Mesenchymal stem cell (in vitro differentiated cells and primary cell): ENCODE data around the gene IGFBP6.

Experiments used
- DNase-seq: peaks from one replicate; pipeline ENCODE4 v3.0.0-alpha.2; 2013
- H2AFZ ChIP-seq: one replicate; pipeline ENCODE4 v1.6.1; 2013; ENCODE audit warnings: low read depth, mild to moderate bottlenecking, control low read depth, inconsistent platforms, low read length, moderate library complexity
- H2AK5ac ChIP-seq: 2 replicates; pipeline ENCODE4 v1.6.1; 2013; ENCODE audit warnings: low read length, moderate library complexity, mild to moderate bottlenecking, inconsistent platforms; ENCODE audit not compliant: severe bottlenecking
- H2BK120ac ChIP-seq: one replicate; pipeline ENCODE4 v1.6.1; 2013; ENCODE audit warnings: low read depth, mild to moderate bottlenecking, inconsistent platforms, low read length, moderate library complexity
- H2BK12ac ChIP-seq, 2 experiments: one replicate each; pipeline ENCODE4 v1.6.1; 2013; ENCODE audit warnings: inconsistent platforms in 2 of 2, low read length in 2 of 2, mild to moderate bottlenecking in 2 of 2, moderate library complexity in 2 of 2, control low read depth in 1 of 2
- H2BK15ac ChIP-seq: one replicate; pipeline ENCODE4 v1.6.1; 2013; ENCODE audit warnings: mild to moderate bottlenecking, low read depth, inconsistent platforms; ENCODE audit not compliant: poor library complexity, severe bottlenecking
- H2BK5ac ChIP-seq: 2 replicates; pipeline ENCODE4 v1.6.1; 2013; ENCODE audit warnings: low read depth, mild to moderate bottlenecking, low read length, control low read depth, inconsistent platforms; ENCODE audit not compliant: poor library complexity, severe bottlenecking
- H3K14ac ChIP-seq, 2 experiments: one replicate each; pipeline ENCODE4 v1.6.1; 2013; ENCODE audit warnings: inconsistent platforms in 2 of 2, low read length in 2 of 2, control low read depth in 1 of 2, mild to moderate bottlenecking in 1 of 2, moderate library complexity in 1 of 2
- H3K18ac ChIP-seq, 2 experiments: one replicate each; pipeline ENCODE4 v1.6.1; 2013; ENCODE audit warnings: inconsistent platforms in 2 of 2, low read length in 2 of 2, control low read depth in 1 of 2, low read depth in 1 of 2, mild to moderate bottlenecking in 1 of 2
- H3K23ac ChIP-seq, 2 experiments: one replicate each; pipeline ENCODE4 v1.6.1; 2013; ENCODE audit warnings: inconsistent platforms in 2 of 2, low read length in 2 of 2, mild to moderate bottlenecking in 2 of 2, moderate library complexity in 2 of 2, control low read depth in 1 of 2
- H3K27ac ChIP-seq: 2 replicates; pipeline ENCODE4 v1.5.1; 2013; ENCODE audit warnings: mild to moderate bottlenecking, moderate library complexity, low read length, control low read depth, inconsistent platforms; ENCODE audit not compliant: poor library complexity, severe bottlenecking
- H3K27me3 ChIP-seq, 2 experiments: 2 replicates each; pipeline versions ENCODE4 v1.6.1 to v1.7.0; 2013; ENCODE audit warnings: low read length in 2 of 2, mild to moderate bottlenecking in 2 of 2, moderate library complexity in 2 of 2, control low read depth in 1 of 2, inconsistent platforms in 1 of 2; ENCODE audit not compliant: control insufficient read depth in 1 of 2, insufficient read depth in 1 of 2
- H3K36me3 ChIP-seq, 2 experiments: 2 replicates each; pipeline versions ENCODE4 v1.6.1 to v1.7.0; 2013; ENCODE audit warnings: low read length in 2 of 2, control low read depth in 1 of 2, inconsistent platforms in 1 of 2, low read depth in 1 of 2, mild to moderate bottlenecking in 1 of 2; ENCODE audit not compliant: insufficient read depth in 2 of 2, control insufficient read depth in 1 of 2
- H3K4ac ChIP-seq, 2 experiments: one replicate each; pipeline ENCODE4 v1.6.1; 2013; ENCODE audit warnings: inconsistent platforms in 2 of 2, low read length in 2 of 2, mild to moderate bottlenecking in 2 of 2, moderate library complexity in 2 of 2, control low read depth in 1 of 2, low read depth in 1 of 2
- H3K4me1 ChIP-seq: 2 replicates; pipeline ENCODE4 v1.6.1; 2013; ENCODE audit warnings: low read depth, low read length, control low read depth; ENCODE audit not compliant: control insufficient read depth, insufficient read depth
- H3K4me2 ChIP-seq: 2 replicates; pipeline ENCODE4 v1.6.1; 2013; ENCODE audit warnings: low read length, mild to moderate bottlenecking, inconsistent platforms; ENCODE audit not compliant: poor library complexity, severe bottlenecking
- H3K4me3 ChIP-seq, 2 experiments: 2 replicates each; pipeline versions ENCODE4 v1.5.1 to v1.7.0; 2013; ENCODE audit warnings: low read length in 2 of 2, mild to moderate bottlenecking in 2 of 2, control low read depth in 1 of 2, low read depth in 1 of 2; ENCODE audit not compliant: insufficient read depth in 1 of 2
- H3K79me1 ChIP-seq: replicated peaks from 2 replicates; pipeline ENCODE4 v1.6.1; 2013; ENCODE audit warnings: mild to moderate bottlenecking, control low read depth, low read length, inconsistent platforms; ENCODE audit not compliant: poor library complexity, severe bottlenecking
- H3K9ac ChIP-seq: 2 replicates; pipeline ENCODE4 v1.7.0; 2013; ENCODE audit warnings: mild to moderate bottlenecking, low read length, moderate library complexity
- H3K9me3 ChIP-seq: 2 replicates; pipeline ENCODE4 v1.7.0; 2013; ENCODE audit warnings: mild to moderate bottlenecking, low read length; ENCODE audit not compliant: control insufficient read depth
- H4K8ac ChIP-seq: one replicate; pipeline ENCODE4 v1.6.1; 2013; ENCODE audit warnings: inconsistent platforms, mild to moderate bottlenecking, low read length, moderate library complexity
- H4K91ac ChIP-seq: one replicate; pipeline ENCODE4 v1.6.1; 2013; ENCODE audit warnings: mild to moderate bottlenecking, low read length, inconsistent platforms
- WGBS: methylation state at CpG from one replicate; pipeline ENCODE4 v1.1.7; 2013; ENCODE audit warnings: mixed read lengths; 5-methylcytosine and 5-hydroxymethylcytosine counted together

IGFBP6 gene

DNA sequence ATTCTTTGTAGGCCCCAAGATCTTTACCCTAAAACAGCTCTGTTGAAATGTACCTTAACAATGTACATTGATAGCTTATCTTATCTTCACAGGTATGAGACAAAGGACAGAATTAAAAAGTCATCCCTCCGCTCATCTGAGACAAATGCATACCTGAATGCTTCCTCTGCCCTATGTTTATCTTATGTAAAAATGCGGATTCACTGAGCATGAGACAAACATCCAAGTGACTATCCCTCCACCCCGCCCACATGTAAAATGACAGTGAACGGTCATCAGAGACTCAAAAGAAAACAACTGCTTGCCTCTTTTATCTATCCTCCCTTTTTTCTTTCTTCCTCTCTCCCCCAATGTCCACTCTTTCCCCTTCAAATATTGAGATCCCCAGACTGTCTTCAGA, 45.9 kb downstream of the IGFBP6 start:
- no peaks in the 10 kb centered on the region for H3K79me1 ChIP-seq
- H2BK12ac ChIP-seq, result no peak overlapping the region
- H4K91ac ChIP-seq, result no peak overlapping the region
- H2AFZ ChIP-seq, result no peak overlapping the region
- DNase-seq, result no peak
- H3K18ac ChIP-seq, result no peak overlapping the region
- H3K23ac ChIP-seq, result no peak overlapping the region
- H3K4me3 ChIP-seq, result no peak overlapping the region
- no peaks in the 10 kb centered on the region for H3K27me3 ChIP-seq
- H2BK5ac ChIP-seq, result no peak overlapping the region
- no peak overlapping the region for H2AK5ac ChIP-seq
- no peak overlapping the region for H2BK15ac ChIP-seq
- no peaks in the 10 kb centered on the region for H3K36me3 ChIP-seq
- H3K4me2 ChIP-seq, result no peak overlapping the region
- H3K4ac ChIP-seq, result no peak overlapping the region
- H3K9me3 ChIP-seq, result peaks cover 5% of the 10 kb centered on the region
- H3K27ac ChIP-seq, result no peak overlapping the region
- H3K9ac ChIP-seq, result no peak overlapping the region
- no peaks in the 10 kb centered on the region for H3K4me1 ChIP-seq
- no peak overlapping the region for H3K14ac ChIP-seq
- WGBS, result 86% methylated on average over 4 of the region's 4 CpGs
- H4K8ac ChIP-seq, result no peak overlapping the region
- no peak overlapping the region for H2BK120ac ChIP-seq

DNA sequence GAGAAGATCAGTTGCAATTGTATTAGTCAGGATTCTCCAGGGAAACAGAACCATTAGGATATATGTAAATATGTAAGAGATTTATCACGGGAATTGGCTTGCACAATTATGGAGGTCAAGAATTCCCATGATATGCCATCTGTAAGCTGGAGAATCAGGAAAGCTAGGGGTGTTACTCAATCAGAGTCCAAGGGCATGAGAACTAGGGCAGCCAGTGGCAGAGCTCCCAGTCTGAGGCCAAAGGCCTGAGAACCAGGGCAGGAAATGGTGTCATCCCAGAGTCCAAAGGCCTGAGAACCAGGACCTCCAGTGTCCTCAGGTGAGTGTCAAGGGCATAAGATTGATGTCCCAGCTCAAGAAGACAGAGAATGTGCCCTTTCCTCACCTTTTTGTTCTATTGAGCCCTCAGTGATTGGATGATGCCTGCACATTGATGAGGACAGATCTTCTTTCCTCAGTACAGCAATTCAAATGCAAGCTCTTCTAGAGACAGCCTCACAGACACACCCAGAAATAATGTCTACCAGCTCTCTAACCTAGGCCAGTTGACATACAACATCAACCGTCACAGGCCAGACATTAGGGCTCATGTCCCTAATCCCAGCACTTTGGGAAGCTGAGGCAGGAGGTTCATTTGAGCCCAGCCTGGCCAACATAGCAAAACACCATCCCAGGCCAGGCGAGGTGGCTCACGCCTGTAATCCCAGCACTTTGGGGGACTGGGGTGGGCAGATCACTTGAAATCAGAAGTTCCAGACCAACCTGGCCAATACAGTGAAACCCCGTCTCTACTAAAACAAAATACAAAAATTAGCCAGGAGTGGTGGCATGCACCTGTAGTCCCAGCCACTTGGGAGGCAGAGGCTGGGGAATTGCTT, 48.2 kb downstream of the IGFBP6 start:
- Histone ChIP-seq H3K18ac (no peak overlapping the region), H2AK5ac (no peak overlapping the region), H2BK120ac (no peak overlapping the region), H3K4me1 (no peaks in the 10 kb centered on the region), H3K4me2 (no peak overlapping the region), H2BK5ac (no peak overlapping the region), H2BK12ac (no peak overlapping the region), H3K23ac (no peak overlapping the region), H3K14ac (peak overlapping the region in 1 of 2 experiments; percentile 65), H3K4me3 (no peak overlapping the region), H4K91ac (no peak overlapping the region), H2AFZ (no peak overlapping the region), H3K4ac (no peak overlapping the region), H3K36me3 (no peaks in the 10 kb centered on the region), H3K79me1 (no peaks in the 10 kb centered on the region), H3K27ac (no peak overlapping the region), H4K8ac (no peak overlapping the region), H3K9me3 (no peaks in the 10 kb centered on the region), H2BK15ac (no peak overlapping the region), H3K27me3 (no peaks in the 10 kb centered on the region), H3K9ac (no peak overlapping the region)
- DNase-seq, result peak; percentile 48
- 75% methylated on average over 4 of the region's 5 CpGs for WGBS

DNA sequence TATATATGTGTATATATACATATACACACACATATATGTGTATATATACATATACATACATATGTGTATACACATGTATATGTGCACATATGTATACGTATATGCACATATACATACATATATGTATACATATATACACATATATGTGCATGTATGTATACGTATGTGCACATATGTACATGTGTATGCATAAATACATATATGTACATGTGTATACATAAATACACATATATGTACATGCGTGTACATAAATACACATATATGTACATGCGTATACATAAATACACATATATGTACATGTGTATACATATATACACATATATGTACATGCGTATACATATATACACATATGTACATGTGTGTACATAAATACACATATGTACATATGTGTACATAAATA, 49.7 kb downstream of the IGFBP6 start:
- no peaks in the 10 kb centered on the region for H3K36me3 ChIP-seq
- H3K23ac ChIP-seq, result no peak overlapping the region
- H3K27me3 ChIP-seq, result no peaks in the 10 kb centered on the region
- H2BK5ac ChIP-seq, result no peak overlapping the region
- no peaks in the 10 kb centered on the region for H3K79me1 ChIP-seq
- no peak overlapping the region for H2AK5ac ChIP-seq
- H3K14ac ChIP-seq, result no peak overlapping the region
- H4K91ac ChIP-seq, result no peak overlapping the region
- no peak overlapping the region for H3K9ac ChIP-seq
- no peak overlapping the region for H3K27ac ChIP-seq
- WGBS, result 96% methylated on average over 2 of the region's 5 CpGs
- no peak overlapping the region for H2BK120ac ChIP-seq
- H4K8ac ChIP-seq, result no peak overlapping the region
- no peak overlapping the region for H3K4me2 ChIP-seq
- no peaks in the 10 kb centered on the region for H3K9me3 ChIP-seq
- no peak overlapping the region for H3K4me3 ChIP-seq
- H3K4ac ChIP-seq, result no peak overlapping the region
- no peaks in the 10 kb centered on the region for H3K4me1 ChIP-seq
- H3K18ac ChIP-seq, result no peak overlapping the region
- DNase-seq, result no peak
- no peak overlapping the region for H2BK12ac ChIP-seq
- no peak overlapping the region for H2AFZ ChIP-seq
- no peak overlapping the region for H2BK15ac ChIP-seq

DNA sequence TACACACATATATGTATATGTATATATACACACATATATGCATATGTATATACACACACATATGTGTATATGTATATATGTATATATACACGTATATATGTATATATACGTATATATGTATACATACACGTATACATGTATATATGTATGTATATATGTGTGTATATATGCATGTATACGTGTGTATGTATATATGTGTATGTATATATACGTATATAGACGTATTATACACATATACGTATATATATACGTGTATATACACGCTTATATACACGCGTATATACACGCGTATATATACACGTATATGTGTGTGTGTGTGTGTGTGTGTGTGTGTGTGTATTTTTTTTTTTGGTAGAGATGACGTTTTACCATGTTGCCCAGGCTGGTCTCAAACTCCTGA, 50.2 kb downstream of the IGFBP6 start:
- no peaks in the 10 kb centered on the region for H3K79me1 ChIP-seq
- no peak overlapping the region for H2BK12ac ChIP-seq
- no peak overlapping the region for H3K9ac ChIP-seq
- H3K4me2 ChIP-seq, result no peak overlapping the region
- no peak overlapping the region for H4K8ac ChIP-seq
- no peak overlapping the region for H3K23ac ChIP-seq
- no peak overlapping the region for H3K4ac ChIP-seq
- no peaks in the 10 kb centered on the region for H3K27me3 ChIP-seq
- H2BK15ac ChIP-seq, result no peak overlapping the region
- H3K4me3 ChIP-seq, result no peak overlapping the region
- no peak overlapping the region for H3K18ac ChIP-seq
- H4K91ac ChIP-seq, result no peak overlapping the region
- no peaks in the 10 kb centered on the region for H3K9me3 ChIP-seq
- H2AK5ac ChIP-seq, result no peak overlapping the region
- no peaks in the 10 kb centered on the region for H3K4me1 ChIP-seq
- no peak overlapping the region for H3K27ac ChIP-seq
- no peak for DNase-seq
- H3K36me3 ChIP-seq, result no peaks in the 10 kb centered on the region
- H2AFZ ChIP-seq, result no peak overlapping the region
- H2BK5ac ChIP-seq, result no peak overlapping the region
- H3K14ac ChIP-seq, result no peak overlapping the region
- H2BK120ac ChIP-seq, result no peak overlapping the region
- 100% methylated on average over 3 of the region's 15 CpGs for WGBS
